Right hindlimb (tissue), 1 donor: Measurements from ENCODE around the gene SSNA1.

Experiments used
- DNase-seq: peaks from one replicate; pipeline ENCODE4 v3.0.0-alpha.2; 2018

Gene SSNA1

GRCh38 chr9:137168904-137169856 is 19.3 kb upstream of the SSNA1 start:
- no peak for DNase-seq

GRCh38 chr9:137169896-137170358 is 18.5 kb upstream of the SSNA1 start, which contains the start of gene LRRC26:
LRRC26 (minus strand) TSS chr9:137170051; CDS start chr9:137169943, 108 bp downstream.
- no peak for DNase-seq

- DNase-seq = no peak
Observed at GRCh38 chr9:137170486-137171148, 17.9 kb upstream of the SSNA1 start.

GRCh38 chr9:137171149-137171900 is 17.2 kb upstream of the SSNA1 start:
- DNase-seq = no peak

- DNase-seq = no peak
Observed at GRCh38 chr9:137172901-137173795, 15.3 kb upstream of the SSNA1 start.

- no peak for DNase-seq
Observed at GRCh38 chr9:137173796-137174664, 14.4 kb upstream of the SSNA1 start.

- DNase-seq = no peak
Observed at GRCh38 chr9:137174722-137175293, 13.7 kb upstream of the SSNA1 start.

- no peak for DNase-seq
Observed at GRCh38 chr9:137175345-137175961, 13.0 kb upstream of the SSNA1 start.

GRCh38 chr9:137176302-137177182 is 11.9 kb upstream of the SSNA1 start:
- DNase-seq = no peak

- DNase-seq = no peak
Observed at GRCh38 chr9:137178201-137178938, 10.1 kb upstream of the SSNA1 start.

- DNase-seq = no peak
Observed at GRCh38 chr9:137178939-137179630, 9.4 kb upstream of the SSNA1 start.

GRCh38 chr9:137179761-137180160 is 8.7 kb upstream of the SSNA1 start:
- DNase-seq = no peak

GRCh38 chr9:137180491-137180890 is 8.0 kb upstream of the SSNA1 start:
- DNase-seq = no peak

- no peak for DNase-seq
Observed at GRCh38 chr9:137181680-137182079, 6.8 kb upstream of the SSNA1 start.

- no peak for DNase-seq
Observed at GRCh38 chr9:137182836-137183235, 5.6 kb upstream of the SSNA1 start.

GRCh38 chr9:137183980-137184595 is 4.4 kb upstream of the SSNA1 start:
- DNase-seq = no peak
